ENCODE measurements around the gene CUX1.

GRCh38 chr7:102147008-102147407 lies 329.6 kb downstream of the CUX1 start:
- TF ChIP-seq CTCF (IDR thresholded peaks at IDR 0.05): no peak
- no peak for TF ChIP-seq EP300 (IDR thresholded peaks at IDR 0.05)
- TF ChIP-seq POLR2A (IDR thresholded peaks at IDR 0.05): no peak

All from suprapubic skin (tissue), 3 donors.